Neuronal stem cell (in vitro differentiated cells): ENCODE data around the gene CTCF.

Experiments
- DNase-seq: peaks from one replicate; pipeline ENCODE4 v3.0.0-alpha.2; 2013; ENCODE audit warnings: low spot score
- H2AFZ ChIP-seq: one replicate; pipeline ENCODE4 v1.6.1; 2013; ENCODE audit warnings: mild to moderate bottlenecking, low read length, inconsistent platforms
- H2AK5ac ChIP-seq: 2 replicates; pipeline ENCODE4 v1.6.1; 2013; ENCODE audit warnings: low read depth, mild to moderate bottlenecking, inconsistent platforms, low read length, moderate library complexity, mixed read lengths
- H2BK120ac ChIP-seq: 2 replicates; pipeline ENCODE4 v1.6.1; 2013; ENCODE audit warnings: low read depth, mild to moderate bottlenecking, inconsistent platforms, low read length, moderate library complexity, mixed read lengths
- H2BK12ac ChIP-seq: one replicate; pipeline ENCODE4 v1.6.1; 2013; ENCODE audit warnings: low read length, inconsistent platforms
- H2BK15ac ChIP-seq: 2 replicates; pipeline ENCODE4 v1.6.1; 2013; ENCODE audit warnings: mild to moderate bottlenecking, low read length, inconsistent platforms, mixed read lengths
- H2BK5ac ChIP-seq: one replicate; pipeline ENCODE4 v1.6.1; 2013; ENCODE audit warnings: inconsistent platforms, mild to moderate bottlenecking, low read length, moderate library complexity
- H3K14ac ChIP-seq: one replicate; pipeline ENCODE4 v1.6.1; 2013; ENCODE audit warnings: low read length, inconsistent platforms
- H3K18ac ChIP-seq: 2 replicates; pipeline ENCODE4 v1.6.1; 2013; ENCODE audit warnings: low read length, inconsistent platforms
- H3K23ac ChIP-seq: 2 replicates; pipeline ENCODE4 v1.6.1; 2013; ENCODE audit warnings: low read depth, mild to moderate bottlenecking, mixed read lengths, low read length, inconsistent platforms; ENCODE audit not compliant: poor library complexity
- H3K27ac ChIP-seq: replicated peaks from 3 replicates; pipeline ENCODE4 v1.5.1; 2013; ENCODE audit warnings: low read length, inconsistent platforms
- H3K27me3 ChIP-seq, 3 experiments: 2 replicates each; pipeline ENCODE4 v1.6.1; 2013; ENCODE audit warnings: low read length in 3 of 3, mild to moderate bottlenecking in 2 of 3, inconsistent platforms in 1 of 3, low read depth in 1 of 3, mixed read lengths in 1 of 3, moderate library complexity in 1 of 3; ENCODE audit not compliant: control insufficient read depth in 3 of 3, insufficient read depth in 3 of 3
- H3K36me3 ChIP-seq, 2 donors: replicated peaks in 1 of 2; 2 replicates each; pipeline ENCODE4 v1.6.1; 2013; ENCODE audit warnings: low read length in 2 of 2; ENCODE audit not compliant: control insufficient read depth in 2 of 2, insufficient read depth in 2 of 2
- H3K4ac ChIP-seq: 2 replicates; pipeline ENCODE4 v1.6.1; 2013; ENCODE audit warnings: inconsistent platforms, mild to moderate bottlenecking, low read length, moderate library complexity
- H3K4me1 ChIP-seq, 2 donors: 1 replicate in 1 of 2; 2 replicates in 1 of 2; pipeline ENCODE4 v1.6.1; 2013; ENCODE audit warnings: low read length in 2 of 2, low read depth in 1 of 2; ENCODE audit not compliant: control insufficient read depth in 2 of 2, insufficient read depth in 1 of 2
- H3K4me2 ChIP-seq: one replicate; pipeline ENCODE4 v1.6.1; 2013; ENCODE audit warnings: mild to moderate bottlenecking, low read length, inconsistent platforms; ENCODE audit not compliant: insufficient read depth, poor library complexity, severe bottlenecking
- H3K4me3 ChIP-seq, 2 donors: 2 replicates each; pipeline ENCODE4 v1.5.1; 2013; ENCODE audit warnings: low read length in 2 of 2, mild to moderate bottlenecking in 2 of 2, inconsistent platforms in 1 of 2, moderate library complexity in 1 of 2
- H3K79me1 ChIP-seq: one replicate; pipeline ENCODE4 v1.6.1; 2013; ENCODE audit warnings: low read depth, mild to moderate bottlenecking, inconsistent platforms, low read length, moderate library complexity
- H3K9ac ChIP-seq: one replicate; pipeline ENCODE4 v1.6.1; 2013; ENCODE audit warnings: mild to moderate bottlenecking, low read depth, low read length, inconsistent platforms; ENCODE audit not compliant: poor library complexity
- H3K9me3 ChIP-seq, 2 donors: replicated peaks in 1 of 2; 2 replicates each; pipeline versions ENCODE3 to v1.6.1; 2013; ENCODE audit warnings: low read length in 2 of 2, mild to moderate bottlenecking in 2 of 2, inconsistent platforms in 1 of 2, low read depth in 1 of 2, mixed read lengths in 1 of 2, moderate library complexity in 1 of 2; ENCODE audit not compliant: control insufficient read depth in 2 of 2, insufficient read depth in 1 of 2
- H4K8ac ChIP-seq: one replicate; pipeline ENCODE4 v1.6.1; 2013; ENCODE audit warnings: low read depth, mild to moderate bottlenecking, inconsistent platforms, low read length, moderate library complexity
- H4K91ac ChIP-seq: one replicate; pipeline ENCODE4 v1.6.1; 2013; ENCODE audit warnings: low read length, low read depth, mild to moderate bottlenecking, inconsistent platforms; ENCODE audit not compliant: poor library complexity
- WGBS, 2 donors: extraction: QIAGEN DNeasy Blood & Tissue Kit; methylation state at CpG; one replicate each; pipeline ENCODE4 v1.1.7; 2013; ENCODE audit warnings: missing lambda C conversion rate in 2 of 2, mixed read lengths in 1 of 2; ENCODE audit not compliant: insufficient read length in 2 of 2, insufficient replicate concordance in 1 of 2; ENCODE audit errors: extremely low coverage in 2 of 2; 5-methylcytosine and 5-hydroxymethylcytosine counted together

The CTCF gene

GRCh38 chr16:67541391-67542263, 20.7 kb upstream of the CTCF start:
- H3K18ac ChIP-seq = peak overlapping the region; percentile 57
- peaks cover 0 to 33% (median 2%) of the 10 kb centered on the region in 3 experiments for H3K27me3 ChIP-seq
- no CpG with 5 or more reads among the region's 14 CpGs for WGBS, 2 donors
- no peak overlapping the region for H2BK15ac ChIP-seq
- H3K27ac ChIP-seq = no peak overlapping the region
- H3K4me3 ChIP-seq = peak overlapping the region in 1 of 2 donors; percentile 13
- no peak overlapping the region for H3K14ac ChIP-seq
- H3K9me3 ChIP-seq = peaks cover 0 to 1% of the 10 kb centered on the region in 2 donors
- H3K4me1 ChIP-seq = peaks cover 7 to 13% of the 10 kb centered on the region in 2 donors
- no peak overlapping the region for H2AFZ ChIP-seq
- H3K4me2 ChIP-seq = no peak overlapping the region
- H4K8ac ChIP-seq = no peak overlapping the region
- H4K91ac ChIP-seq = no peak overlapping the region
- H2BK5ac ChIP-seq = peak overlapping the region; percentile 39
- no peak overlapping the region for H2BK12ac ChIP-seq
- no peak overlapping the region for H2AK5ac ChIP-seq
- no peak overlapping the region for H2BK120ac ChIP-seq
- H3K4ac ChIP-seq = no peak overlapping the region
- no peak for DNase-seq
- H3K9ac ChIP-seq = no peak overlapping the region
- H3K23ac ChIP-seq = peak overlapping the region; percentile 65
- H3K36me3 ChIP-seq = peaks cover 47 to 81% of the 10 kb centered on the region in 2 donors
- peaks cover 3% of the 10 kb centered on the region for H3K79me1 ChIP-seq

DNA sequence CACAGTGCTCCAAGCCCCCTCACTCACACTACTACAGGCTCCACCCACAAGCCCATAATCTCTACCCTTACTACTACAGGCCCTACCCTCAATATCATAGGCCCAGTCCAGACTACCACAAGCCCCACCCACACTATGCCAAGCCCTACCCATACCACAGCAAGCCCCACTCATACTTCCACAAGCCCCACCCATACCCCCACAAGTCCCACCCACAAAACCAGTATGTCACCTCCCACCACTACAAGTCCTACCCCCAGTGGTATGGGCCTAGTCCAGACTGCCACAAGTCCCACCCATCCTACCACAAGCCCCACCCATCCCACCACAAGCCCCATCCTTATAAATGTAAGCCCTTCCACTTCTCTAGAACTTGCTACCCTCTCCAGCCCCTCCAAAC, 19.9 kb upstream of the CTCF start:
- Histone ChIP-seq H2AK5ac (no peak overlapping the region), H2BK12ac (no peak overlapping the region), H3K4me2 (no peak overlapping the region), H4K91ac (no peak overlapping the region), H2BK5ac (peak overlapping the region; percentile 39), H2BK15ac (no peak overlapping the region), H3K36me3 (peaks cover 49 to 89% of the 10 kb centered on the region in 2 donors), H3K23ac (peak overlapping the region; percentile 65), H3K27ac (no peak overlapping the region), H3K27me3 (peaks cover 0 to 26% (median 2%) of the 10 kb centered on the region in 3 experiments), H4K8ac (no peak overlapping the region), H3K4me3 (no peak overlapping the region), H3K14ac (no peak overlapping the region), H3K4me1 (peaks cover 6 to 11% of the 10 kb centered on the region in 2 donors), H3K79me1 (peaks cover 3% of the 10 kb centered on the region), H2AFZ (no peak overlapping the region), H2BK120ac (no peak overlapping the region), H3K9me3 (no peaks in the 10 kb centered on the region), H3K18ac (no peak overlapping the region), H3K9ac (no peak overlapping the region), H3K4ac (no peak overlapping the region)
- no peak for DNase-seq

DNA sequence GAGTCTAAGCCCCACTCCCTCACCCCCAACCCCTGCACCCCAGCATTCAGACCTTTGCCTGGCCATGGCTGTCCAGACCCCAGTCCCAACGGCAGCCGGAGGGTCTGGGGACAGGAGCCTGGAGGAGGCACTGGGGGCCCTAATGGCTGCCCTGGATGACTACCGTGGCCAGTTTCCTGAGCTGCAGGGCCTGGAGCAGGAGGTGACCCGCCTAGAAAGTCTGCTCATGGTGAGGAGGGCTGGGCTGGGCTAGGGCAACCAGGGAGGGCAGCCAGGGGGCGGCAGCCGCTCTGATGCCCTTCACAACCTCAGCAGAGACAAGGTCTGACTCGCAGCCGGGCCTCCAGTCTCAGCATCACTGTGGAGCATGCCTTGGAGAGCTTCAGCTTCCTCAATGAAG, 19.3 kb upstream of the CTCF start:
- Histone ChIP-seq H3K27me3 (peaks cover 0 to 23% (median 2%) of the 10 kb centered on the region in 3 experiments), H3K36me3 (peaks cover 52 to 94% of the 10 kb centered on the region in 2 donors), H2BK15ac (no peak overlapping the region), H3K23ac (peak overlapping the region; percentile 25), H3K4me1 (peaks cover 6 to 9% of the 10 kb centered on the region in 2 donors), H3K4me3 (no peak overlapping the region), H3K9ac (no peak overlapping the region), H3K79me1 (peaks cover 3% of the 10 kb centered on the region), H2BK5ac (no peak overlapping the region), H3K4me2 (no peak overlapping the region), H3K27ac (no peak overlapping the region), H2AK5ac (peak overlapping the region; percentile 34), H3K18ac (no peak overlapping the region), H4K91ac (no peak overlapping the region), H2BK12ac (no peak overlapping the region), H4K8ac (no peak overlapping the region), H3K9me3 (no peaks in the 10 kb centered on the region), H2AFZ (no peak overlapping the region), H2BK120ac (no peak overlapping the region), H3K14ac (no peak overlapping the region), H3K4ac (no peak overlapping the region)
- no CpG with 5 or more reads among the region's 8 CpGs for WGBS, 2 donors
- DNase-seq = no peak

DNA sequence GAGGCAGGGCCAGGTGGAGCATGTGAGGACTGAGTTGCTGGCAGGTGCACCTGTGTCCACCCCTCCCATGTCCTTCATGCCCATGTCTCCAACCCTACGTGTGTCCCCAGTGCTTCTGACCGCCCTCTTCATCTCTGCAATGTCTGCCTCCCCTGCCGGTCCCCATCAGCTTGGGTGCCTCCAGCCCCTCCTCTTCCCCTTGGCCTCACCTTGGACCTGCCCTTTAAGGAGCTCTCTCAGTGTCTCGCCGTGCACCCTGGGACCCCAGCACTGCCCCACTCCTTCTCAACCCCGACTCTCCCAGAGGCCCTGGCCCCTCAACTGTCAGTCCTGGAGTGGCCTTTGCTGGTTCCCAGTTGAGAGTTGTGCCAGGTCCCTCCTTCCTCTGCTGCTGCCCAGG, 18.7 kb upstream of the CTCF start:
- Histone ChIP-seq H3K36me3 (peaks cover 52 to 95% of the 10 kb centered on the region in 2 donors), H3K9me3 (no peaks in the 10 kb centered on the region), H3K18ac (peak overlapping the region; percentile 22), H3K4me1 (peaks cover 2 to 3% of the 10 kb centered on the region in 2 donors), H3K27me3 (peaks cover 0 to 18% (median 0%) of the 10 kb centered on the region in 3 experiments), H3K4me2 (no peak overlapping the region), H4K91ac (no peak overlapping the region), H2AK5ac (peak overlapping the region; percentile 34), H2BK15ac (no peak overlapping the region), H3K27ac (no peak overlapping the region), H3K4ac (no peak overlapping the region), H3K23ac (peak overlapping the region; percentile 25), H3K4me3 (peak overlapping the region in 1 of 2 donors; percentile 12), H2BK12ac (no peak overlapping the region), H3K14ac (no peak overlapping the region), H2BK120ac (no peak overlapping the region), H2AFZ (no peak overlapping the region), H3K79me1 (no peaks in the 10 kb centered on the region), H2BK5ac (no peak overlapping the region), H3K9ac (no peak overlapping the region), H4K8ac (no peak overlapping the region)
- WGBS, 2 donors = no CpG with 5 or more reads among the region's 6 CpGs
- DNase-seq = no peak
